GM19468 (cell line): ENCODE results near the gene TINAGL1.

Source experiments
- ATAC-seq: cut with Tn5 transposase; IDR thresholded peaks from one replicate; pipeline ENCODE4 v1.9.1; 2021; ENCODE audit warnings: mild to moderate bottlenecking, moderate library complexity, moderate number of reproducible peaks; ENCODE audit not compliant: unreplicated experiment; ENCODE audit errors: extremely low read depth

TINAGL1 gene

DNA sequence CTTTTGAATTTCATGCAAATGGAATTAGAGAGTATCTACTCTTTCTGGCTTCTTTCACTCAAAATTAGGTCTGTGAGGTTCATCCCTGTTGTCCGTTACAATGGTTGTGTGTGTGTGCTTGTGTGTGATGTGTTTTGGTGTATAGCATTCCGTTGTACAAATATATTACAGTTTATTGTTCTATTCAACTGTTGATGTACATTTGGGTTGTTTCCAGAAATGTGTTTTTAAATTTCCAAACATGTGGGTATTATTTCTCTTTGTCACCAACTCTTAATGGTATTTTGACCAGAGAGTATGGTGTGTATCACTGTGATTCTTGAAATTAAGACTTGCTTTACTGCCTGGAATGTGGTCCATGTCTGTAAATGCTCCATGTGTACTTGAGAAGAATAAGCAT lies 24.3 kb downstream of the TINAGL1 start:
- ATAC-seq, result no peak

DNA sequence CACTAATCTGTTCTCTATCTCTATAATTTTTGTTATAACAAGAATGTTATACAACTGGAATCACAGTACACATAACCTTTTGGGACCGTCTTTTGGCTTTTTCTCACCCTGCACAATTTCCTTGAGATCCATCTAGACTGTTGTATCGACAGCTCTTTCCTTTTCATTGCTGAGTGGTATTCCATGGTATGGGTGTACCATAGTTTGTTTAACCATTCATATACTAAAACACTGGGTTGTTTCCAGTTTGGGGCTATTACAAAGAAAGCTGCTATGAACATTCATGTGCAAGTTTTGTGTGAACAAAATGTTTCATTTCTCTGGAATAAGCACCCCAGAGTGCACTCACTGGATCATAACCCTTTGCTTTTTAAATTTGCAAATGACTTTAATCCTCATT lies 25.8 kb downstream of the TINAGL1 start:
- ATAC-seq, result no peak

DNA sequence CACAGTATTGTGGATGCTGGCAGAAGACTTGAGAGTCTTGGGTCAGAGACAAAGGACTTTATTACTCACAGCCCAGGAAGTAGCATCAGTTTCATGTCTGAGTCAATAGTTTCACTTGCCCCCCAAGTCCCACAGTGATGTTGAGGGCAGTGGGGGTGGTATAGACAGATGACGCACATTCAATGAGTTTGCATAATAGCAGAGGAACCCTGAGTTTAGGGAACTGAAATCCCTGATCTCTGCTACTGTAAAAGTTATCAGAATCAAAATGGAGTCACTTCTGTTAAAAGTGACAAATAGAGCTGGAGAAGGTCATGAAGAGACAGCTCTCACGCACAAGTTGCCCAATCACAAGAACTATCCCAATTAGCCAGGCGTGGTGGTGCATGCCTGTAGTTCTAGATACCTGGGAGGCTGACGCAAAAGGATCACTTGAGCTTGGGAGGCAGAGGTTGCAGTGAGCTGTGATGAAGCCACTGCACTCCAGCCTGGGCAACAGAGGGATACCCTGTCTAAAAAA lies 29.7 kb downstream of the TINAGL1 start:
- ATAC-seq, result peak; percentile 71

DNA sequence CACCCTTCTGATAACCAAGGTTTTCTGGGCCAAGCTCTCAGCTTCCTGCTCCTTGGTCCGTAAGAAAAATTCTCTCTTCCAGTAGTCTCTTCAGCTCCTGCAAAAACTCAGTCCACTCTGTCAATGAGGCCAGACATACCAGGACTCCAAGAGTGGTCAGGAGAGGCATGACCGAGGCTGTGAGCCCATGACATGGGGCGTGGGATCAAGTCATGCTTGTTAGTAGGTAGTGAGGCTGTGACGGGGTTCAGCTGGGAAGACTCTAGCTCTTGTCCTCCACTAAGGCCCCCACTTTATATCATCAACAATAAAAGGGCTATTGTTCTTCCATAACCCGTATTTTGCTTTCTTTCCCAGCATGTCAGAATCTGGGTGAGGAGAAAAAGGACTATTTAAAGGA lies 31.0 kb downstream of the TINAGL1 start:
- ATAC-seq, result no peak

DNA sequence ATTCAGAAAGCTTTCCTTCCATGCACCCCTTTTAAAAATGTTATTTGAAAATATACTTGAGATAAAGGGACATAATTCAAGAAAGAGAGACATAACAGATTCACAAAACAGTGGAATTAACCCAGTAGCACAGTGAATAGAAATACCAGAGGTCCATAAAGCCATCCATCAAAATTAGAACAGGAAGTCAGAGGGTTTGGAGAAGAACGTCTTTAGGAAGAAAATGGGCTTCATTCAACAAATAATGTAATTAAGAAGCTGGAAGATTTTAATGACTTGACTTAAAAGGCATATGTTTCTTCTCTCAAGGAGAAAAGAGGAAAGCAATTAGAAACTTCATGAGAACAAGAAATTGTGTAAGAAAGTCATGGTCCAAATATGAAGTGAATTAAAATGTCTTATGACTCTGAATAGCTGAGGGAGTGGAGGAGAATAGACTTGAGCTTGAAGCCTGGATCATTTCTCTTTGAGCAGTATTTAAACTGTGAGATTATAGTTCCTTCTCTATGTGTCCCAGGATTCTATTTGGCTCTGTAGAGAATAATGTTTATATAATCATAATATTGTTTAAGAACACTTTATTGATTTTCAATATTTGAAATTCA lies 33.3 kb downstream of the TINAGL1 start:
- ATAC-seq, result no peak

DNA sequence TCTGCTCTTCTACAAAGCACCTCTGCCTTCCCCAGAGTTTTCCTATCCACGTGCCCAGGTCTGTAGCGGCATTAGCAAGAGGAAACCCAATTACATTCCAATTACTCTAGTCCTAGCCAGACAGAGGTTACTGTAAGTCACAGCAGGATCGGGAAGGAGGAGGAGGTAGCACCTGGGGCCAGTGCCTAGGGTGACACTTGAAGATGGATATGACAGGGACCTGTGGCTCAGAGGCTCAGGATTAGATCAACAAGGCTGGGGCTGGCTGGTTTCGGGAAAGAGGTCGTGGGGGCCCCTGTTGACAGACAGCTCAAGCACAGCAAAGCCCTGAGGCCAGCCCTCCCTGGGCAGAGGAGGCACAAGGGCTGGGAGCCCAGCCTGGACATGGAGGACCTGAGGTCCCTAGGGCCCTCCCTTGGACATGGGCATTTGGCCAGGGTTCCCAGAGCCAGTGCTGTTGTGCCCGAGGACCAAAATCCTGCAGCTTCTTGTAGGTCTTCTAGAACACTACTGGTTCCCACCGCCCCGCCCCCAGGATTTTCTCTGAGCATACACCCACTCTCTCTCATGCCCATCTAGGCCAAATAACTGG lies 38.2 kb downstream of the TINAGL1 start:
- ATAC-seq, result no peak

DNA sequence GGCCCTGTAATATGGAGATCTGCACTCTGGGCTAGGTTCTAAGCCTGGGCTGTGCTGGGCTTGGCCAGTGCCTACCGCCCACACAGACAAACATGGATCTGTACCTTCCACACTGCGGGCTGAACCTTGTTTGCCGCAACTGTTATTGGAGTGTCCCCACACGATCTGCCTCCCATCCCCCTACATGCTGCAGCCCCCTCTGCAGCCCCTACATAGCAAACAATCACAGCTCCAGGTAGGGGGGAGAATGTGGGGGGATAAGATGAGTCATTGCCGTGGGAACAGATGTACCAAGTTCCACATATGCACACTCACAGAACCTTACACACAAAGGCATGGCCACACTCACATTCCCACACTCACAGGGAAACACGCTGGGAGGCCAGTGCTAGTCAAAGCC lies 39.1 kb downstream of the TINAGL1 start:
- no peak for ATAC-seq

DNA sequence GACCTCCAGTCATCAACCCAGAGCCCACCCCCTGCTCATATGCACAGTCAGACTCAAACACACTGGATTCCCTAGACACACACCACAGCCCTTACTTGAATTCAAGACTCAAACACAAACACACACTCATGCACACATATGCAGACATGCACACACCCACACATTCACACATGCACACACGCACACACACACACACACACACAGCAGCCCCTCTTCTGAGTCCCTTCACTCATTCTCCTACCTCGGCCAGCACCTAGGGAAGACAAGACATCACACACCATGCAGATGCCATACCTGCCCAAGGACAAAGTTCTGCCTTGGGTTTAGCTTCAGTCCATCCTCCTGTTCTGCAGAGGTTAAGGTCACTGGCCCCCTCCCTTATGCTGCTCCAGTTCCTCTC lies 39.6 kb downstream of the TINAGL1 start:
- ATAC-seq, result no peak

DNA sequence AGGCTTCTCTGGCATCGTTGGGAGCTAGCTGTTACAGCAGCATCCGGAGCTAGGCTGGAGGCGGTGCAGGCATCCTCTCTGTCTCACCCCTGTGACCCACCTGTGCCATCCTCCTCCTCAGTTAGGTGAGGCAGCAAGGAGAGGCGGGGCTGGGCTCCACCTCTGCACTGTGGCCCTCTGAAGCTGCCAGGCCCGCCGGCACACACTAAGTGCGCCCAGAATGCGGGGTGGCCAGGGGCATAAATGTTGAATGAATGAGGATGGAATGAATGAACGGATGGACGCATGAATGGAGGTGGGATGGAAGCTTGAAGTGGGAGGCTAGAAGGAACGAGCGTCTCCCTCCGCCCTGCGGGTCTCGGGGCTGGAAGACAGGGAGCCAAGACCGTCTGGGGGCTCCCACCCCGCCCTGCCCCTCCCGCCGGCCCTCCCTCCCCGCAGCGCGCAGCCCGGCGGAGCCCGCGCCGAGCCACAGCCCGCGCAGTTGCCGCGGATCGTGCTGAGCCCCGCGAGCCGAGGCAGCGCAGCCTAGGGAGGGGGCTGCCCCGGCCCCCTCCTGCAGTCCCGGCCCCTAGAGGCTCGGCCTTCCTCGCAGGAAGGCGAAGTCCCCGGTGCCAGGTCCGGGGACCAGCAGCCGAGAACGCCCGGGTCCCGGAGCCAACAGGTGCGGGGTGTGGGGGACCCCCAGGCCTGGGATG lies 41.1 kb downstream of the TINAGL1 start, which contains the start of gene HCRTR1:
HCRTR1 (plus strand) TSS at position 472 of the 698 bp plus-strand sequence. CDS start 1,504 bp downstream, outside the sequence.
- no peak for ATAC-seq

DNA sequence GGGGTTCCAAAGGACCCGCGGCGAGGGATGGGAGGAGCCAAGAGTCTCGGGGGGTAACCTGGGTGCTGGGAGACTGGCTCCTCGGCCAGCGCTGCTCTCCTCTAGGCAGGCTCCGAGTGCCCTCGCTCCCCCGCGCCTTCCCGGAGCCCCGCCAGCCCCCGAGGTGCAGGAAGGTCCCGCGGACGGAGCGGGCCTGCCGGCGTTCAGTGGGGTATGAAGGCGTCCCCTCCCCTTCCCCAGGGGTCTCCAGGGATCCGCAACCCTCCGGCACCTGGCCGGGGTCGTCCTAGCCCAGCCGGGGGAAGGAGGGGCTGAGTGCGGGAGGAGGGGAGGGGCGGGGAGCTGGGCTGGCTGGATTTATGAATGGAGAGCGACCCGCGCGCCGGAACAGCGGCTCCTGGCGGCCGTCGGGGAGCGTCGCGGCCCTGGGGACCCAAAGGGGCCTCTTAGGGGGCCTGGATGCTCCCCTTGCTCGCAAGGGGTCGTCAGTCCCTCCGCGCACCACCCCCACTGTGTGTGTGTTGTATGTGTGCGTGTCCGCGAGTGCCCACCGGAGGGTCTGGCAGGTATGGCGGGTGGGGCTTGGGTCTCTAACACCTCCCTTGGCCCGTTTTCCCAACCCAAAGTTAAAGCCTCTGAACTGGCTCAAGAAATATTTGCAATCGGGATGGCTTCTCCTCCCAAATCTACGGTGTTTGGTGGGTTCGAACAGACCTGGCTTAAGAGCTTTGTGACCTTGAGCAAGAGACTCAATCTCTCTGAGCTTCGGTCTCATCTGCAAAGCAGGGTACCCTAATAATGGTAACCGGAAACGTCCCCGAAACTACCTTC lies 41.8 kb downstream of the TINAGL1 start:
- ATAC-seq, result no peak

DNA sequence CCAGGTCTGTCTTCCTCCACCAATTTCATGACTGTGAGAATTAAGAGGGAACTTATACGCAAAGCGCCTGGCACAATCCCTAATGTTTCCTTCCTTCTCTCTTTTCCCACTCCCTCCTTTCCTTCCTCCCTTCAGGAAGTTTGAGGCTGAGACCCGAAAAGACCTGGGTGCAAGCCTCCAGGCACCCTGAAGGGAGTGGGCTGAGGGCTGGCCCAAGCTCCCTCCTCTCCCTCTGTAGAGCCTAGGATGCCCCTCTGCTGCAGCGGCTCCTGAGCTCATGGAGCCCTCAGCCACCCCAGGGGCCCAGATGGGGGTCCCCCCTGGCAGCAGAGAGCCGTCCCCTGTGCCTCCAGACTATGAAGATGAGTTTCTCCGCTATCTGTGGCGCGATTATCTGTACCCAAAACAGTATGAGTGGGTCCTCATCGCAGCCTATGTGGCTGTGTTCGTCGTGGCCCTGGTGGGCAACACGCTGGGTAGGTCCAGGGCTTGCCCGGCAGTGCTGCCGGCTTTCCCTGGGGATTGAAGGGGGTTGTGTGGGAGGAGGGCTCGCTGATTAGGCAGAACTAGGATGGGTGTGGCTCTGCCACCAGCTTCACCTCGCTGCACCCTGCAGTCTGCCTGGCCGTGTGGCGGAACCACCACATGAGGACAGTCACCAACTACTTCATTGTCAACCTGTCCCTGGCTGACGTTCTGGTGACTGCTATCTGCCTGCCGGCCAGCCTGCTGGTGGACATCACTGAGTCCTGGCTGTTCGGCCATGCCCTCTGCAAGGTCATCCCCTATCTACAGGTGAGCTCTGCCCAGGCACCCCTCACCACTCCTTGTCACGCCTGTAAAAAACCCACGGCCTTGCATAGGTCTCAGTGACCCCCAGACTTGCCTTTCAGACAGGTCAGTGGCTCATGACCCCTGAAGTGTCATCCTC lies 42.9 kb downstream of the TINAGL1 start:
- no peak for ATAC-seq

DNA sequence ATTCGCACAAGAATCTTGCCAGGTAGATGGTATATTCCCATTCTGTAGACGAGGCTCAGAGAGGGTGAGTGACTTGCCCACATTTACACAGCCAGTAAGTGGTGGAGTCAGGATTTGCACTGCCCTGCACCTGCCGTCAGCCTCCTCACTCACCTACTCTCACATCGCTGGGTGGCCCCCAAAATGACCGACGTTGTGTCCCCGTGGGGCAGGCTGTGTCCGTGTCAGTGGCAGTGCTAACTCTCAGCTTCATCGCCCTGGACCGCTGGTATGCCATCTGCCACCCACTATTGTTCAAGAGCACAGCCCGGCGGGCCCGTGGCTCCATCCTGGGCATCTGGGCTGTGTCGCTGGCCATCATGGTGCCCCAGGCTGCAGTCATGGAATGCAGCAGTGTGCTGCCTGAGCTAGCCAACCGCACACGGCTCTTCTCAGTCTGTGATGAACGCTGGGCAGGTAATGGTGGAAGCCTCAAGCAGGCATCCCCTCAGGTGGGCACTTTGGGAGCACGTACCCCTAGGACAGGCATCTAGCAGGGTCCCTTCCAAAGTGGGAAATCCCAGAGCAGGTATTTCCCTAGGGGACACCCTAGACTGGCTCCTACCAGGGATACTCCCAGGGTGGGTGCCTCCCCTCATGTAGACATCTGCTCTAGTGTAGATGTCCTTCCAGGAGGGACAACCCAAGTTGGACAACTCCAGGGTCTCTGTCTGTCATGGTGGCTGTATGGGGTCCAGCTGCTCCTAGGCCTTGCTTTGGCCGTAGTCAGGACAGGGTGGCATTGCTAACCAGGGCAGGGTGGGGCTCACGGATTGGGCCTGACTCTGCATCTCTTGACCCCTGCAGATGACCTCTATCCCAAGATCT lies 44.5 kb downstream of the TINAGL1 start:
- no peak for ATAC-seq

DNA sequence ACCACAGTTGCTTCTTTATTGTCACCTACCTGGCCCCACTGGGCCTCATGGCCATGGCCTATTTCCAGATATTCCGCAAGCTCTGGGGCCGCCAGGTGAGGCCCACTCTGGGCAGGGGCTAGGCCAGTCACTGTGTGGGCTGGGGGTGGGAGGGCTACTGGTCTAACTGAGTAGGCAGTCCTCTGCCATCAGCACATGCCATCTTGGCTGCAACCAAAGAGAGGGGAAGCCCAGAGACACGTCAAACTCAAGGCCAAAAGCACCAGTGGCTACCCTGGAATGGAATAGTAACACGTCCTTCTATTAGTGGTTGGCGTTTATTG lies 45.1 kb downstream of the TINAGL1 start:
- no peak for ATAC-seq

DNA sequence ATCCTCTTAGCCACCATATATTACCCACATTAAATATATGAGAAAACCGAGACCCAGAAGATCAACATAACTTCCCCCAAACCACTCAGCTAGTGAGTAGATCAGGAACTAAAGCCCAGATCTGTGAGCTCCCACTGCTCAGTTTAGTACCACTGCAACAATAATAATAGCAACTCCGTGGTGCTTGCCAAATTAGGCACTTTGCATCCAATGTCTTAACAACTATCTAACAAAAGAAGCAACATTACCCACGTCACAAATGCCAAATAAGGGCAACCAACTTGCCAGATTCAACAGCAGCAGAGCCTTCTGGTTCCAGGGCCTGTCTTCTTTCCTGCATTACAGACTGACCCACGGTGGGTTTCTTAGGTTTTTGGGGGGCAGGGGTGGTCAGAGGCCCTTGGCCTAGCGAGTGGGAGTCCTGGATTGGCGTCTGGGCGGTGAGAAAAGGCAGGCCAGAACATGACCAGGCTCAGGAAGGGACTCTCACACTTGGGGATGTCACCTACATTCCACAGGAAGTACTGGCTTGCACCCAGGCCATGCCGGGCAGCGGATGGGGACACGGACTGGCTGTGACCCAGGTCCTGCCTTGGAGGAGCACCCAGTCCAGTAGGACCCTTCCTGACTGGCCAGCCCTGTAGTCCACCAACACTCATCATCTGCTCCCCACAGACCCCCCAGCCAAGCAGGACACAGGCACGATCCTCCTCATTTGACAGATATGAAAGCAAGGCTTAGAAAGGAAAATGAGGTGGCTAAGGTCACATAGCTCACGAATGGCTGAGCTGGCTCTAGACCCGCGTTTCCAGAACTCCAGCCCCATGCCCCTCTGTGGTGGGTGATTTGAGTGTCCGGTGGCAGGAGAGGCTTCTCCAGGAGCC lies 45.8 kb downstream of the TINAGL1 start:
- no peak for ATAC-seq

DNA sequence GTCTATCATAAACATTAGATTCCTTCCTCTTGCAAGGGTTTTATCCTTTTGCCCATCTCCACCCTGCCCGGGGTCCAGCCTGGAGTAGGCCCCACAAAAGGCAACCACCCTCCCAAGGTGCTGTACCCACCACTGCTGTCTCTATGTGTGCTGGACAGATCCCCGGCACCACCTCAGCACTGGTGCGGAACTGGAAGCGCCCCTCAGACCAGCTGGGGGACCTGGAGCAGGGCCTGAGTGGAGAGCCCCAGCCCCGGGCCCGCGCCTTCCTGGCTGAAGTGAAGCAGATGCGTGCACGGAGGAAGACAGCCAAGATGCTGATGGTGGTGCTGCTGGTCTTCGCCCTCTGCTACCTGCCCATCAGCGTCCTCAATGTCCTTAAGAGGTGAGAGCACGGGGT lies 47.0 kb downstream of the TINAGL1 start:
- ATAC-seq, result no peak

DNA sequence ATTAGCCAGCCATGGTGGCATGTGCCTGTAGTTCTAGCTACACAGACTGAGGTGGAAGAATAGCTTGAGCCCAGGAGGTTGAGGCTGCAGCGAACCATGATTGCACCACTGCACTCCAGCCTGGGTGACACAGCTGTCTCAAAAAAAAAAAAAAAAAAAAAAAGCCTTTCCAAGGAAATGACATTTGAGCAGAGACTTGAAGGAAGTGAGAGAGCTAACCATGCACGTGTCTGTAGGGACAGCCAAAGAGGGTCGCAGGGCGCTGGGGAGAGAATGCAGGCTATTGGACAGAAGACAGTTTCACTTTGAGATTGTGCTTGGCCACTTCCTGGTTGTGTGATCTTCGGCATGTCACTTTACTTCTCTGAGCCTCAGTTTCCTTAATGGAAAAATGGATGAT lies 48.0 kb downstream of the TINAGL1 start:
- no peak for ATAC-seq

DNA sequence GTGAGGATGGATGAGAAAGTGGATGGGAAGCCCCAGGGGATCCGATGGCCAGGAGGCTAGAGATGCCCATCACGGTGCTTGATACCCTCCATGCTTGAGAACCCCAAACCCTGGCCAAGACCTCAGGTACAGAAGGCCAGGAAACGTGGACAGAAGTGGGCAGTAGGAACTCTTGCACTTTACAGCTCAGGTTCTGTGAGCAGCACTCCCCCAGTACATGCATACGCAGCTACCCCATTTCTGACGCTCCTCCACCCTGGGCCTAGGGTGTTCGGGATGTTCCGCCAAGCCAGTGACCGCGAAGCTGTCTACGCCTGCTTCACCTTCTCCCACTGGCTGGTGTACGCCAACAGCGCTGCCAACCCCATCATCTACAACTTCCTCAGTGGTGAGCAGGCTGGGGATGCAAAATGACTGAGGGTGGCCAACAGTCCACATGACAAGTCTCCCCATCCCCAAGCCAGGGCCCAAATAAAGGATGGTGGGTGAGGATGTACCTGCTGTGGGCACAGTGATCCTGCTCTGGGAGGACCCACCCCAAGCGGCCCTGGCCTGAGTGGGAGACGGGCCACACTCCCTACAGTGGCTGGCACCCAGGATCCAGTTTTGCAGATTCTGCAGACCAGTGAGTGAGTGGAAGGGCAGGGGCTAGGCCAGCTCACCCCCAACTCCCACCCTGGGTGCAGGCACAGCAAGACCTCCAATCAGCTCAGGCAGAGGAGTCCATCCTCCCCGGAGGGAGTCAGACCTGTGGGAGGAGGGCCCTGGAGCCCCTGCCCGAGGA lies 48.6 kb downstream of the TINAGL1 start:
- no peak for ATAC-seq
